DMS153 treated with DMSO at 0.1 percent for 48 hours (cell line): ENCODE data around the gene RABGEF1.
"Not testable (repeated sequence)": the region's sequence is repeated elsewhere in the genome, so short reads cannot be mapped to it uniquely, and the experiment has no call there.

ENCODE experiments used
- DNase-seq: peaks from one replicate; lab custom pipeline; 2025; ENCODE audit not compliant: unreplicated experiment; lab: John Stamatoyannopoulos, UW

The RABGEF1 gene

DNA sequence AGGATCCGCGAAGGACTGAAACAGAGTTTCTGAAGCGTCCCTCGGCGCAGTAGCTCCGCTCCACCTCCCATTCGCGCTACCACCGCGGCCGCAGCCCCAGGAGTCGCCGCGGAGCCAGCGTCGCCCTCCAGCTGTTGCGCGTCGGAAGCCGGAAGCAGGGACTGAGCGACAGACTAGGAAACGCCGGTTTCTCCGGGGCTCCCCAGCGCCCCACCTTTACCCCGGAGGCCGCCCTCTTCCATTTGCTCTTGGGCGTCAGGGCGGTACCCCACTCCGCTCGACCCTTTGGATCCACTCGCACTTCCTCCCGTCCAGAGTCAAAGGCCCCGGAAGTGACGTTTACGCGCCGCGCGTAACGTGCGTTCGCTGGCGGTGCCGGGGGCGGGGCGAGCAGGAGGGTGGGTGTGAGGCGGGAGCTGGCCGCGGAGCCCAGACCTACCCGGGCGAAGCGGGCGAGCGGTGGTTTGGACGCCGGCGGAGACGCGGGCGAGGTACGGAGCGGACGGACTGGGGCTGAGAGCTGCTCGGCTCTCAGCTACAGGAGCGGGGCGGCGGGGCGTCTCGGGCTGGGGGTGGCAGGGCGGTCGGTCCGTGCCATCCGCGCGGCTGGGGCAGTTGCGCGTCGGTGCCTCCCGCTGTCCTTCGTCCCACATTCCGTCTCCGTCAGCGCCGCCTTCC lies at the start of gene RABGEF1:
RABGEF1 (plus strand) TSS at position 432 of the 678 bp plus-strand sequence. CDS start 31,167 bp downstream, outside the sequence.
- DNase-seq = peak; percentile 64

DNA sequence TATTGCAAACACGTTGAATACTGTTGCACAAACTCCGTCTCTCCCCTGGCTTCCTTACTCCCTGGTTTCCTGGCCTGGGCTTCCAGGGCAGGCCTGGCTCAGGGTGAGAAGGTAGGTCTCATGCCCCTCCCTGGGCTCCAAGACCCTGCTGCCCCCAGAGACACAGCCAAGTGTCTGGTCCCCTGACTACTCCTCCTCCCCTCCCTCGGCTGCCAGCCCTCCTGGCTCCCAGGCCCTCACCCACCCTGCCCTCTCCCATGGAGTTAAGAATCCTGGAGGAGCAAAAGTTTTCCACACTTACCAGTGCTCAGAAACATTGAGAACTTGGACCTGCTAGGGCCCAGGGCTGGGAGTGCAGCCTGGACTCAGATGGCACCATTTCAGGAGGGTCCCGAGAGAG lies 47.2 kb upstream of the RABGEF1 start:
- no peak for DNase-seq

DNA sequence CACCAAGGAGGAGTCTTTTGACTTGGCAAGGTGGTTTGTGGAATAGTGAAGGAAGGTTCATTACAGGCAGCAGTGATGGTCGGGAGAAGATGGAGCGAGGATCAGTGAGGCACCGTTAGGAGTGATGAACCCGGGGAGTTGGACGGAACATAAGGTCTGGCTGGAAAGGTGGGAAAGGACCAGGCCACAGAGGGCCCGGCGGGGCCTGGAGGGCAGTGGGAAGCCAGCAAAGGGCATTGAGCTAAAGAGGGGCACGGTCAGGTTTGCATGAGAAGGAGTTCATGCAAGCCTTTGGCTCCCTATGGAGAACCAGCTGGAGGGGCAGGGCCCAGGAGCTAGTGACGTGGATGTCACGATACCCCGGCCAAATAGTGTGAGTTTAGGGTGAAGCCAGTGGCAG lies 46.2 kb upstream of the RABGEF1 start:
- DNase-seq = no peak

DNA sequence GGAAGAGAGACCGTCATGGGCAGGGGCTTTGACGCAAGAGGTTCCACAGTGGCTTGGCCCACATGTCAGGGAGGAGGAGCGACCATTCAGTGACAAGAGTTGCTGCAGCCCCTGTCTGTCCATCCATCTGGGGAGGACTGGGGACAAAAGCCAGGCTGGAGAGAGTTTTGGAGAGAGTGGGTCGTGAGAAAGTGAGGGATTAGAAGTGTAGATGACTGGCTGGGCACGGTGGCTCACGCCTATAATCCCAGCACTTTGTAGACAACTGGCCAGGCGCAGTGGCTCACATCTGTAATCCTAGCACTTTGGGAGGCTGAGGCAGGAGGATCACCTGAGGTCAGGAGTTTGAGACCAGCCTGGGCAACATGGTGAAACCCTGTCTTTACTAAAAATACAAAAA lies 45.1 kb upstream of the RABGEF1 start:
- DNase-seq = not testable (repeated sequence)

DNA sequence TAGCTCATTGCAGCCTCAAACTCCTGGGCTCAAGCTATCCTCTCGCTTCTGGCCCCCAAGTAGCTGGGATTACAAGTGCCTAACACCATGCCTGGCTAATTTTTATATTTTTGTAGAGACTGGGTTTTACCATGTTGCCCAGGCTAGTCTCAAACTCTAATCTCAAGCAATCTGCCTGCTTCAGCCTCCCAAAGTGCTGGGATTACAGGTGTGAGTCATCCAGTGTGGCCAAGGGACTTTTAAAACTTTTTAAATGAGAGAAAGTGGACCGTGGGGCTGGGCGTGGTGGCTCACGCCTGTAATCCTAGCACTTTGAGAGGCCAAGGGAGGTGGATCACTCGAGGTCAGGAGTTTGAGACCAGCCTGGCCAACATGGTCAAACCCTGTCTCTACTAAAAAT lies 44.4 kb upstream of the RABGEF1 start:
- not testable (repeated sequence) for DNase-seq

DNA sequence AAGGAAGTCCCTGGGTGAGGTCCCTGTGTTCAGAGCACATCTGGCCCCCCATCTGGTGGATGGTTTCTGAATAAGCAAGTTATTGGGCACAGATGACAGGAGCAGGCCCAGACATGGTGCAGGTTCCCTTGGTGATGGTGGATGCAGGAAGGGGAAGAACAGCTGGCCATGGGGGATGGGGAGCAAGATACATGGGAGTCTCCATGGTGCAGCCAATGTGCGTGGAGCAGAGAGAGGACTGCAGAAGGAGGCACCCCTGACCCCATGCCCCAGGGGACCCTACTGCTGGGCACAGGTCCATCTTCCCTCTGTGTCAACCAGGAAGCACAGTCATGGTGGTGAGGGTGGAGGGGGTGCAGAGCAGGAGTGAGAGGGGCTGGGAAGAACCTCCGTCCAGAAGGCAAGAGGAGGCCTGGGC lies 43.8 kb upstream of the RABGEF1 start:
- no peak for DNase-seq

DNA sequence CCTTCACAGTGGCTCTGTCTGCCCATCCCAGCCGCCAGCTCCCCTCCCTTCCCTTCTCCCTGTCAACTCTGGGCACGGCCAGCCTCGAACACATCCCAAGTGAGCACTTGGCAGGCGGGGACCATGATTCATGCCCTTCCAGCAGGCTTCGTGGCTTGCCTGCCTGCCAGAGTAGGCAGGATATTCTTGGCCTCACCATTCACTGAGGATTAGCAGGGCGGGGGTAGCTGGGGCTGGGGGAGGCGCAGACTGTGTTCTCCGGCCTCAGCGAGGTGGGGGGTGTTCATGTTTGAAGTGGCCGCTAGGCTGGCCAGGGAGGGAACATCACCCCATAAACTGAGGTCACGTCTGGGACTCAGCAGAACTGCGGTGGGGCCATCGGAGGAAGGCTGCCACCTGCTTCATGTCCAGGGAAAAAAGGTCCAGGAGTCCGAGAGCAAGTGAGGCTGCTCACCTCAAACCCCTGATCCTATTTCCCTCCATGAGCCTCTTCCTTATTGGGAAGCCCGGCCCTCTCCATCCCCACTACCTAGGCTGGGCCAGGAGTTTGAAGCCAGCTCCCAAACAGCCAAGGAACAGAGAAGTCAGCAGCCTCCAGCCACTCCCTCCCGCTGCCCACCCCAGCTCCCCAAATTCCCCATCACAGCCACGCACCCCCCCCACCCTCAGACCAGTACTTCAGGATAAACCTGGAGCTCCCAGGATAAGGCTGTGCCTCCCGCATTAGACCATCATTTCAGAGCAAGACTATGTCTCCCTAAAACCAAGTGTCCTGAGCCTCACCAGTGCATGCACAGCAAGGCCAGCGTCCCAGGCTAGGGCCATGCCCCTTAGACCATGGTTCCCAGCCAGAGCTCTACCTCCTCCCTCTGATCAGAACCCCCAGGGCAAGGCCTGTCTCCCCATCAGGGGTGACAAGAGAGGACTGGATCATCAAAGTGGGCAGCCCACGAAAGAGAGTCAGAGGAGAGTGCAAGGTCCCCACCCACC lies 42.8 kb upstream of the RABGEF1 start:
- DNase-seq = no peak

DNA sequence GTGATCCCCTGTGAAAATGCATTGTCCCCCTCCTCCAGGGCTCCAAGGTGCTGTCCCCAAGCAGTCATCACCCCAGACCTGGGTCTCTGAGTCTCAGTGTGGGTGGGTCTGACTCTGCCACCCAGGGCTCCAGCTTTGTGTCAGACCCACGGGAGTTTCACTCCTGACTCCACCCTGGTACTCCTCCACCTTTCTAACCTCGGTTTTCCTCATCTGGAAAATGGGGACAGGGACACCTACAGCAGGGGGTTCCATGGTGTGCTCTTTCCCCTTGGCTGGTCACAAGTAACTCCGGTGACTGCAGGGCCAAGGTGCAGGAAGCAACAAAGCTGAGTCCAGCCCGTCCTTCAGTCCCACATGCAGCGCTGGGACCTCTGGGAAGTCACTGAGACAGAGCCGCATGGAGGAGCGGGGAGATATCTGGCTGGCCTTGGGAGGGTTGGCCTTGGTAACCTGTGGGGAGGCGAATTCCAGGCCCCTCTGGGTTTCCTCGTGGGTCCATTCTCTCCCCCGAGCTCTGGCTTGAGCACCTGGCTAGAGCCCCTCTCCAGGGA lies 41.8 kb upstream of the RABGEF1 start:
- no peak for DNase-seq

DNA sequence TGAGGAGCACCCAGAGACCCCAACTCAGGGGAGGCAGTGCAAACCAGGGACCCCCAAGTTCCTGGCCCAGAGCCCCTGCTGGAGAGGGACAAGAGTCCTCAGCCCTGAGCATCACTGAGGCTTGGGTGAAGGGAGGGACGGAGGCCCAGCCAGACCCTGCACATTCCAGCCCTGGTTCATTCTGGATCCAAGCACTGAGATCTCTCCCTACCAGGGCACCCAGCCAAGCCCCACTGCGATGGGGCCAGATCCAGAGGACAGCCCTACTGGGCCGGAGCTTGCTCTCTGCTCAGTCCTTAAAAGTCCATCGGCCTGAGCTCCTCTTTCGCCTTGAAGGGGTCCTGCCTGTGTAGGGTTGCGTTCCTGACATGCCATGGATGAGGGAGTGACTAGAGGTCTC lies 40.5 kb upstream of the RABGEF1 start:
- no peak for DNase-seq

DNA sequence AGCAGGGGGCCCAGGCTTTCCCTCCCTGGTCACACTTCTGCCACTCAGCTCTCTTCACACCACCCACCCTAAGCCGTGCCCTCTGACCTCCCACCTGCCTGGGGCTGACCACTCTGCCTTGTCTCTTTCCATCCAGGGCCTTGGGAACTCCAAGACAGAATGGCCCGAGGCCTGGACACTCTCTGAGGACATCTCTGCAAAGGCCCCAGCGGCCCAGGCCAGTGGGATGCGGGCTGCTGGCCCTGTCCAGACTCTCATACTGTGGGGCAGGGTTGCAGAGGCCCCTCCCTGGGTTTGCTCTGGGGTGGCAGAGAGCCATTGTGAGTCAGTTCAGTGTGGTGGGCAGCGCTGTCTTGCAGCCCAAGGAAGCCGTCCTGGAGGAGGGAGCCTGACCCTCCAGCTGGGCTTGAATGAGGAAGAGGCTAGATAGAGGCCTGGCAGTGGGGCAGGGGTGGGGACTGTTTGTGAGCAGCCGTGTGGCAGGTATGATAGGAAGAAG lies 39.9 kb upstream of the RABGEF1 start:
- DNase-seq = no peak

DNA sequence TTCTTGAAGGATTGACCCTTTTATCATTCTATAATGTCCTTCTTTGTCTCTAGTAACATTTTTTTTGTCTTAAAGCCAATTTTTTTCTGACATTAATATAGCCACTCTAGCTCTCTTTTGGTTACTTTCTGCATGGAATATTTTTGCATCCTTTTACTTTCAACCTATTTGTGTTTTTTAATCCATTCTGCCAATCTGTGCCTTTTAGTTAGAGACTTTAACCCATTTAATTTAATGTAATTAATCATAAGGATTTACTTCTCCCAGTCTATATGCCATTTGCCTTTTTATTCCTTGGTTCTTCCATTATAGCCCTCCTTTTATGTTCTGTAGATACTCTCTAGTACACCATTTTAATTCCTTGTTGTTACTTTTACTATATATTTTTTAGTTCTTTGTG lies 32.7 kb upstream of the RABGEF1 start:
- no peak for DNase-seq

DNA sequence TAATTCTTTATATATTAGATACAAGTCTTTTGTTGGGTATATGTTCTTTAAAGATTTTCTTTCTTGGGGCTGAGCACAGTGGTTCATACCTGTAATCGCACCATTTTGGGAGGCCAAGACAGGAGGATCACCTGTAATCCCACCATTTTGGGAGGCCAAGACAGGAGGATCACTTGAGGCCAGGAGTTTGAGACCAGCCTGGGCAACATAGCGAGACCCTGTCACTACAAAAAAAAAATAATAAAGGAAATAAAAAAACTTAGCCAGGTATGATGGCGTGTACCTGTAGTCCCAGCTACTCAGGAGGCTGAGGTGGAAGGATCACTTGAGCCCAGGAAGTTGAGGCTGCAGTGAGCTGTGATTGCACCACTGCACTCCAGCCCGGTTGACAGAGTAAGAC lies 29.8 kb upstream of the RABGEF1 start:
- DNase-seq = not testable (repeated sequence)

DNA sequence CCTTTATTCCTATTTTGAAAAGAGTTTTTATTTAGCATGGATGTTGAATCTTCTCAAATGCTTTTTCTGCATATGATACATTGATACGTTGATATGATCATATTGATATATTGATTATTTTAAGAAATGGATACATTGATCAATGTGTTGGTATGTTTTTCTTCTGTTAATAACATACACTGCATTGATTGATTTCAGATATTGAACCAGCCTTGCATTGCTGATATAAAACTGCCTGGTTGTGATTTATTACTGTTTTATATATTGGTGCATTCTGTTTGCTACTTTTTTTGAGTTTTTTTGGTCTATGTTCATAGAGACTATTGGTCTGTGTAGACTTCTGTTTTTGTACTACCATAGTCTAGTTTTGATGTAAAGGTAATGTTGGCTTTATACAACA lies 26.8 kb upstream of the RABGEF1 start:
- DNase-seq = no peak

DNA sequence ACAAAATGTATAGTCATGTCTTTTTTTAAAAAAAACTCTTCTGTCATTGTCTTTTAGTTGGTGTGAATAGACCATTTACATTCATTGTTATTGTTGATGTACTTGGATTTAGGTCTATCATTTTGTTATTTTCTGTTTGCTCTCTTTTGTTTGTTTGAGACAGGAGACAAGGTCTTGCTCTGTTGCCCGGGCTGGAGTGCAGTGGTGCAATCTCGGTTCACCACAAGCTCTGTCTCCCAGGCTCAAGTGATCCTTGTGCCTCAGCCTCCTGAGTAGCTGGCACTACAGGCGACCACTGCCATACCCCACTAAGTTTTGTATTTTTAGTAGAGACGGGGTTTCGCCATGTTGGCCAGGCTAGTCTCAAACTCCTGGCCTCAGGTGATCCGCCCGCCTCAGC lies 23.9 kb upstream of the RABGEF1 start:
- DNase-seq = not testable (repeated sequence)

DNA sequence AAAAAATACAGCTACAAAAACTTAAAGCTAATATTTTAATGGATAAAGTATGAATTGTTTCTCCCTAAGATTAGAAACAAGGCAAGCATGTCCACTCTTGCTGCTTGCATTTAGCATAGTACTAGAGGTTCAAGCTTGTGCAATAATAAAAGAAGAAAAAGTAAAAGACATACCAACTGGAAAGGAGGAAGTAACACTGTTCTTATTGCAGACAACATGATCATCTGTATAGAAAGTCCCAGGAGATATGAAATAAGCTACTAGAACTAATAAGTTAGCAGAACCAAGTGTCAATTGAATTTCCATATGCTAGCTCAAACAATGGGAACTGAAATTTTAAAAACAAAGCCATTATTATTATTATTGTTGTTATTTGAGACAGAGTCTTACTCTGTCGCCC lies 20.0 kb upstream of the RABGEF1 start:
- no peak for DNase-seq

DNA sequence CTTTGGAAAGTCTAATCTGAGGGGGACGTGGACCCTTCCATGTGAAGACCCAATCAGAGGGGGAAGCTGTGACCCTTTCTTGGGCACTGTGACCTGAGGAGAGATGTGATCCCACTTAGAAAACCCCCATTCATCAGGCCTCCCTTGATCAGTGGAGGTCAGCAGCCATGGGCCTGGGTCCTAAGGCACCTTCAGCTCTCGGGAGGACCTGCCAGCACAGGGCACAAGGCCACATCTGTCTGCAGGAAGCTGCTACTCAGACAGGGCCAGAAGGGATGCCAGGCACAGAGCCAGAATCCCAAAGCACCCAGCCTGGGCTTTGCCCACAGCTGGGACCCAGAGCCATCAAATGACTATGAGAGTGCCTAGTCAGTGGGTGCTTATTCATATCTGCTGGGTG lies 14.7 kb upstream of the RABGEF1 start:
- no peak for DNase-seq

DNA sequence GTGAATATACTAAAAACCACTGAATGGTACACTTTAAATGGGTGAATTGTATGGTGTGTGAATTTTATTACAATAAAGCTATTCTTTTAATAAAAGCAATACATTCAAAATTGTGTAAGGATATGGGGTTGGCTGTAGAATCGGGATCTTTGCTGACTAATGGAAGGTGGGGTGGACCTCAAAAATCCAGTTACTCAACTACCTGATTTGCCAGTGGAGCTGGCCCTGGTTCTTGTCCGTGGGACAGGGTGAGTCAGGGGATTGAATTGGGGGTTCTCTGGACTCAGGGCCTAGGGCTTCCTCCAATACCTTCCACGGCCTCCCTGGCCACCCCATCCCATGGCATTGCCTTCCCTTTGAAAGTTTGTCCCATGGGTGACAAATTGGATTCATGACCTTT lies 13.5 kb upstream of the RABGEF1 start:
- no peak for DNase-seq

DNA sequence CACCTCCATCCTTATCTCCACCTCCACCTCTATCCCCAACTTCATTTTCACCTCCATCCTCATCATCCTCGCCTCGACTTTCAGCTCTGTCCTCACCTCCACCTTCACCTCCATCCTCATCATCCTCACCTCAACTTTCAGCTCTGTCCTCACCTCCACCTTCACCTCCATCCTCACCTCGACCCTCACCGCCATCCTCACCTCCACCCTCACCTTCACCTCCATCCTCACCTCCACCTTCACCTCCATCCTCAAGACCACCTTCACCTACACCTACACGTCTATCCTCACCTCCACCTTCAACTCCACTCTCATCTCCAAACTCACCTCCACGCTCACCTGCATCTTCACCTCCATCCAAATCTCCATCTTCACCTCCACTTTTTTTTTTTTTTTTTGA lies 12.0 kb upstream of the RABGEF1 start:
- no peak for DNase-seq

DNA sequence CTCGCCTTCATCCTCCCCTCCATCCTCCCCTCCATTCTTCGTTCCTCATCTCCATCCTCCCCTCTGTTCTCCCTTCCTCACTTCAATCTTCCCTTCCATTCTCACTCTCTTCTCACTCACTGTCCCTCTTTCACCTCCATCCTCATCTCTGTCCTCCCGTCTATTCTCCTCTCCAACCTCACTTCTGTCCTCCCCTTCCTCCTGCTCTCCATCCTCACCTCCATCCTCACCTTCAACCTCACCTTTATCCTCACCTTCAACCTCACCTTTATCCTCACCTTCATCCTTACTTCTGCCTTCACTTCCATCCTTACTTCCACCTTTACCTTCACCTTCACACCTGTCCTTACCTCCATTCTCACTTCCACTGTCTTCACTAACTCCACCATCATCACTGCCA lies 11.3 kb upstream of the RABGEF1 start:
- DNase-seq = no peak

DNA sequence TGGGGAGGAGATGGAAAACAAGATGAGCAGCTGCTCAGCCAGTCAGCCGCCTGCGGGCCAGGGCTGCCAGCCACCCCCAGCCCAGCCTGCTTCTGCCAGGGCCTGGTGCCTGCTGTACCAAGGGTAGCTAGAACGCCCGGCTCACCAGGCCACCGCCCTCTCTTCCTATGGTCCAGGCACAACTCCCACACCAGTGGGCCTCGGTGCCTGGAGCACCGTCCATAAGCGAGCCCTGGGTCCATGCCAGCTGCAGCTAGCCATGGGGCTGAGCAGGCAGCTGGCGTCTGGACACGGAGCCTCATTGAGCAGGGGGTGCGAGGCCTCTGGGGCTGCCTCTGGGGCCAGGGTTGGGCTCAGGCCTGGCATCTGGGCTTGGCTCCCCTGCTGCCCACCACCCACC lies 8.5 kb upstream of the RABGEF1 start:
- DNase-seq = no peak

DNA sequence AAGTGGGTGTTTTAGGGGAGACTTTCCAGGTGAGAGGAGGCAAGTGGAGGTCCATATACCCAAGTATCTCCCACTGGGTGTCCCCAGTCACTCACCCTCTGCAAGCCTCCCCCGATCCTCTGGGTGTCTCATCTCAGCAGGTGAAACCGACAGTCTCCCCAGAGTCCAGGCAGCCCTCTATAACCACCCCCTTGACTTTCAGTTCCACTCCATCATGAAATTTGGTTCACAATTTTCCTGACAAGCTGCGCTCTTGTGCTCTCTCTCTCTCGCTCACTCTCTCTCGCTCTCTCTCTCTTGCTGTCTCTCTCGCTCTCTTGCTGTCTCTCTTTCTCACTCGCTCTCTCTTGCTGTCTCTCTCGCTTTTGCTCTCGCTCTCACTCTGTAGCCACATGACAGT lies 8.1 kb upstream of the RABGEF1 start:
- DNase-seq = no peak

DNA sequence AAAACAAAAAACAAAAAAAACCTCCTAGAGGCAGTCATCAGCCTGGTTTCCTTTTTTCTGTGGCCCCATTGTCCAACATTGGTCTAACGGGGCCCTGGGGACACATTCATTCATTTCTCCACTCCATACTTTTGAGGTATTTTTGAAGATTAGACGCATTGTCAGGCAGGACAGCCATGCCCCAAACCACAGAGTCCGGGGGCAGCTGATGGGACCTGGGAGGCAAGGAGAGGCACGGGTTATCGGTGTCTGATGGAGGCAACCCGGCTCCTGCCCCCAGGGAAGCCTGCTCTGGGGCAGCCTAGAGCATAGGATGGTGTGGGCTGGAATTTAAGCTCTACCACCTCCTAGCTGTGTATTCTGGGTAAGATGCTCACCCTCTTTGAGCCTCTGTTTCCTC lies 6.5 kb upstream of the RABGEF1 start:
- DNase-seq = no peak
